HEK293 (cell line): ENCODE data around the gene TSGA10IP.

ENCODE experiments used
- EGR2 ChIP-seq: fragments of 450-650 bp; formaldehyde crosslinking; IDR thresholded peaks from 2 replicates; pipeline ENCODE4 v1.5.1; 2016; ENCODE audit warnings: low read depth, missing biosample characterization, missing genetic modification characterization
- FEZF1 ChIP-seq: fragments of 450-650 bp; formaldehyde crosslinking; IDR thresholded peaks from 2 replicates; pipeline ENCODE4 v1.5.1; 2016; ENCODE audit warnings: missing biosample characterization, missing genetic modification characterization
- KLF1 ChIP-seq: fragments of 450-650 bp; formaldehyde crosslinking; IDR thresholded peaks from 2 replicates; pipeline ENCODE4 v1.5.1; 2016; ENCODE audit warnings: missing biosample characterization, missing genetic modification characterization
- MZF1 ChIP-seq: fragments of 450-650 bp; formaldehyde crosslinking; IDR thresholded peaks from 2 replicates; pipeline ENCODE4 v1.5.1; 2017; ENCODE audit warnings: missing biosample characterization, missing genetic modification characterization, borderline replicate concordance
- OSR2 ChIP-seq: fragments of 450-650 bp; formaldehyde crosslinking; IDR thresholded peaks from 2 replicates; pipeline ENCODE4 v1.5.1; 2016; ENCODE audit warnings: missing biosample characterization, missing genetic modification characterization
- SCRT2 ChIP-seq: fragments of 450-650 bp; formaldehyde crosslinking; IDR thresholded peaks from 2 replicates; pipeline ENCODE4 v1.5.1; 2016; ENCODE audit warnings: missing biosample characterization, missing genetic modification characterization
- TRIM28 ChIP-seq: IDR thresholded peaks from 2 replicates; pipeline ENCODE4 v1.6.1; 2011; ENCODE audit warnings: low read length, control low read depth, borderline replicate concordance
- ZBTB21 ChIP-seq: fragments of 450-650 bp; formaldehyde crosslinking; IDR thresholded peaks from 2 replicates; pipeline ENCODE4 v1.5.1; 2017; ENCODE audit warnings: missing biosample characterization, missing genetic modification characterization
- ZBTB8A ChIP-seq: fragments of 450-650 bp; formaldehyde crosslinking; IDR thresholded peaks from 2 replicates; pipeline ENCODE4 v1.5.1; 2016; ENCODE audit warnings: missing biosample characterization, missing genetic modification characterization
- ZEB2 ChIP-seq: fragments of 450-650 bp; formaldehyde crosslinking; IDR thresholded peaks from 2 replicates; pipeline ENCODE4 v1.5.1; 2016; ENCODE audit warnings: missing biosample characterization, missing genetic modification characterization
- ZNF10 ChIP-seq: fragments of 450-650 bp; formaldehyde crosslinking; IDR thresholded peaks from 2 replicates; pipeline ENCODE4 v1.5.1; 2017; ENCODE audit warnings: missing biosample characterization, missing genetic modification characterization
- ZNF133 ChIP-seq: fragments of 450-650 bp; formaldehyde crosslinking; IDR thresholded peaks from 2 replicates; pipeline ENCODE4 v1.5.1; 2016; ENCODE audit warnings: missing biosample characterization, missing genetic modification characterization
- ZNF148 ChIP-seq: fragments of 450-650 bp; formaldehyde crosslinking; IDR thresholded peaks from 2 replicates; pipeline ENCODE4 v1.5.0; 2017; ENCODE audit warnings: missing biosample characterization, missing genetic modification characterization, borderline replicate concordance
- ZNF155 ChIP-seq: fragments of 450-650 bp; formaldehyde crosslinking; IDR thresholded peaks from 2 replicates; pipeline ENCODE4 v1.5.1; 2016; ENCODE audit warnings: missing biosample characterization, missing genetic modification characterization
- ZNF18 ChIP-seq: fragments of 450-650 bp; formaldehyde crosslinking; IDR thresholded peaks from 2 replicates; pipeline ENCODE4 v1.5.1; 2016; ENCODE audit warnings: missing biosample characterization, missing genetic modification characterization
- ZNF184 ChIP-seq: fragments of 450-650 bp; IDR thresholded peaks from 2 replicates; pipeline ENCODE4 v1.5.1; 2018; ENCODE audit warnings: missing biosample characterization, mild to moderate bottlenecking, missing genetic modification characterization
- ZNF274 ChIP-seq, 2 experiments: fragments of 200-500 bp in 1 of 2; fragments of 450-650 bp in 1 of 2; sonication (Bioruptor generic) in 1 of 2; formaldehyde crosslinking in 1 of 2; IDR thresholded peaks; 2 replicates each; pipeline versions ENCODE4 v1.5.1 to v1.6.1; 2014 to 2016; ENCODE audit warnings: borderline replicate concordance in 1 of 2, inconsistent platforms in 1 of 2, low read length in 1 of 2, missing biosample characterization in 1 of 2, missing genetic modification characterization in 1 of 2
- ZNF366 ChIP-seq: fragments of 450-650 bp; formaldehyde crosslinking; conservative IDR thresholded peaks from 2 replicates; pipeline ENCODE4 v1.5.1; 2016; ENCODE audit warnings: missing biosample characterization, missing genetic modification characterization
- ZNF488 ChIP-seq: fragments of 450-650 bp; formaldehyde crosslinking; IDR thresholded peaks from 2 replicates; pipeline ENCODE4 v1.5.1; 2016; ENCODE audit warnings: missing biosample characterization, missing genetic modification characterization
- ZNF621 ChIP-seq: fragments of 450-650 bp; formaldehyde crosslinking; IDR thresholded peaks from 2 replicates; pipeline ENCODE4 v1.5.1; 2017; ENCODE audit warnings: missing biosample characterization, missing genetic modification characterization
- ZNF629 ChIP-seq: fragments of 450-650 bp; formaldehyde crosslinking; IDR thresholded peaks from 2 replicates; pipeline ENCODE4 v1.5.1; 2017; ENCODE audit warnings: missing biosample characterization, missing genetic modification characterization
- ZNF660 ChIP-seq: fragments of 450-650 bp; IDR thresholded peaks from 2 replicates; pipeline ENCODE4 v1.5.1; 2018; ENCODE audit warnings: missing biosample characterization, mild to moderate bottlenecking, missing genetic modification characterization
- ZNF670 ChIP-seq: fragments of 450-650 bp; formaldehyde crosslinking; IDR thresholded peaks from 2 replicates; pipeline ENCODE4 v1.5.1; 2016; ENCODE audit warnings: missing biosample characterization, missing genetic modification characterization, low read depth
- ZNF701 ChIP-seq: fragments of 450-650 bp; formaldehyde crosslinking; IDR thresholded peaks from 2 replicates; pipeline ENCODE4 v1.5.1; 2016; ENCODE audit warnings: missing biosample characterization, missing genetic modification characterization
- ZNF747 ChIP-seq: fragments of 450-650 bp; formaldehyde crosslinking; IDR thresholded peaks from 2 replicates; pipeline ENCODE4 v1.5.1; 2016; ENCODE audit warnings: missing biosample characterization, missing genetic modification characterization
- ZNF76 ChIP-seq: fragments of 450-650 bp; formaldehyde crosslinking; IDR thresholded peaks from 2 replicates; pipeline ENCODE4; 2016; ENCODE audit warnings: low read depth, missing biosample characterization, missing genetic modification characterization, borderline replicate concordance
- TF ChIP-seq, protein P1 (sequence below): fragments of 450-650 bp; formaldehyde crosslinking; IDR thresholded peaks from 2 replicates; pipeline ENCODE4 v1.5.1; 2016; ENCODE audit warnings: missing biosample characterization, missing genetic modification characterization
- TF ChIP-seq, protein P2 (sequence below): fragments of 450-650 bp; IDR thresholded peaks from 2 replicates; pipeline ENCODE4 v1.5.1; 2018; ENCODE audit warnings: missing biosample characterization, missing genetic modification characterization
- TF ChIP-seq, protein P3 (sequence below): fragments of 450-650 bp; formaldehyde crosslinking; IDR thresholded peaks from 2 replicates; pipeline ENCODE4 v1.5.1; 2016; ENCODE audit warnings: missing biosample characterization, missing genetic modification characterization

The TSGA10IP gene

DNA sequence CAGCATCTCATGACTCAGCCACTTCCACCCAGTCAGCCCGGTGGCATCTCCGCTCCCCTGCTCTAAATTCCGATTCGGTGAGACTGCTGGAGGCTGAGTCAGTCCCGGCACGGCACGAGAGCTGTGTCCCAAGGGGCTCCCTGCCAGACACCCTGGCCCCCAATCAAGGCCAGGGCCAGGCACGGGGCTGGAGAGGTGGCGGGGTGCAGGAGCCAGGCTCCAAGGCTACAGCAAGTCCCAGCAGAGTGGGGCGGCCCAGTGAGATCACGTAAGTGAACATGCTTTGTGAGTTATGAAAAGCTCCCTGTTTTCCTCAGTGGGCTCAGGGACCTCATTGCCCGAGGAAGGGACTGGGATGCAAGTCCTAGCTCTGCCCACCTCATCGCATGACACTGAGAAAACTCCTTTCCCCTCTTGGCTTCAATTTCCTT, 29.4 kb upstream of the TSGA10IP start (continued):
- TF ChIP-seq, protein P1, sequence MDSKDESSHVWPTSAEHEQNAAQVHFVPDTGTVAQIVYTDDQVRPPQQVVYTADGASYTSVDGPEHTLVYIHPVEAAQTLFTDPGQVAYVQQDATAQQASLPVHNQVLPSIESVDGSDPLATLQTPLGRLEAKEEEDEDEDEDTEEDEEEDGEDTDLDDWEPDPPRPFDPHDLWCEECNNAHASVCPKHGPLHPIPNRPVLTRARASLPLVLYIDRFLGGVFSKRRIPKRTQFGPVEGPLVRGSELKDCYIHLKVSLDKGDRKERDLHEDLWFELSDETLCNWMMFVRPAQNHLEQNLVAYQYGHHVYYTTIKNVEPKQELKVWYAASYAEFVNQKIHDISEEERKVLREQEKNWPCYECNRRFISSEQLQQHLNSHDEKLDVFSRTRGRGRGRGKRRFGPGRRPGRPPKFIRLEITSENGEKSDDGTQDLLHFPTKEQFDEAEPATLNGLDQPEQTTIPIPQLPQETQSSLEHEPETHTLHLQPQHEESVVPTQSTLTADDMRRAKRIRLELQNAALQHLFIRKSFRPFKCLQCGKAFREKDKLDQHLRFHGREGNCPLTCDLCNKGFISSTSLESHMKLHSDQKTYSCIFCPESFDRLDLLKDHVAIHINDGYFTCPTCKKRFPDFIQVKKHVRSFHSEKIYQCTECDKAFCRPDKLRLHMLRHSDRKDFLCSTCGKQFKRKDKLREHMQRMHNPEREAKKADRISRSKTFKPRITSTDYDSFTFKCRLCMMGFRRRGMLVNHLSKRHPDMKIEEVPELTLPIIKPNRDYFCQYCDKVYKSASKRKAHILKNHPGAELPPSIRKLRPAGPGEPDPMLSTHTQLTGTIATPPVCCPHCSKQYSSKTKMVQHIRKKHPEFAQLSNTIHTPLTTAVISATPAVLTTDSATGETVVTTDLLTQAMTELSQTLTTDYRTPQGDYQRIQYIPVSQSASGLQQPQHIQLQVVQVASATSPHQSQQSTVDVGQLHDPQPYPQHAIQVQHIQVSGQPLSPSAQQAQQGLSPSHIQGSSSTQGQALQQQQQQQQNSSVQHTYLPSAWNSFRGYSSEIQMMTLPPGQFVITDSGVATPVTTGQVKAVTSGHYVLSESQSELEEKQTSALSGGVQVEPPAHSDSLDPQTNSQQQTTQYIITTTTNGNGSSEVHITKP (tag by site-specific recombination) = peak; percentile 79
- TF ChIP-seq ZNF701 (tag by site-specific recombination) (no peak), ZNF133 (tag by site-specific recombination) (no peak), EGR2 (tag by site-specific recombination) (no peak), ZNF629 (peak; percentile 87), SCRT2 (tag by site-specific recombination) (no peak), ZNF148 (no peak), ZNF10 (tag by site-specific recombination) (no peak), ZNF76 (no peak), ZNF366 (peak; percentile 51), ZNF747 (tag by site-specific recombination) (no peak), ZNF488 (tag by site-specific recombination) (no peak), TRIM28 (no peak), ZNF660 (peak; percentile 65; the same call in 1 of the 2 replicates), ZEB2 (peak; percentile 95), KLF1 (no peak), ZNF18 (tag by site-specific recombination) (no peak), ZNF621 (tag by site-specific recombination) (no peak), ZNF155 (tag by site-specific recombination) (no peak), ZBTB8A (tag by site-specific recombination) (peak; percentile 32; the same call in 1 of the 2 replicates), OSR2 (0 out of 2 replicates have a peak, but pooled peaks have one; percentile 25), FEZF1 (no peak), ZNF670 (tag by site-specific recombination) (no peak), ZNF274 (IDR thresholded peaks at IDR 0.05; ENCODE audit: low read length) (no peak), ZNF274 (tag by site-specific recombination; IDR thresholded peaks at IDR 0.05; ENCODE audit: borderline replicate concordance) (no peak), MZF1 (tag by site-specific recombination) (no peak), ZNF184 (tag by site-specific recombination) (0 out of 2 replicates have a peak, but pooled peaks have one; percentile 30), ZBTB21 (0 out of 2 replicates have a peak, but pooled peaks have one; percentile 56)
- TF ChIP-seq, protein P2, sequence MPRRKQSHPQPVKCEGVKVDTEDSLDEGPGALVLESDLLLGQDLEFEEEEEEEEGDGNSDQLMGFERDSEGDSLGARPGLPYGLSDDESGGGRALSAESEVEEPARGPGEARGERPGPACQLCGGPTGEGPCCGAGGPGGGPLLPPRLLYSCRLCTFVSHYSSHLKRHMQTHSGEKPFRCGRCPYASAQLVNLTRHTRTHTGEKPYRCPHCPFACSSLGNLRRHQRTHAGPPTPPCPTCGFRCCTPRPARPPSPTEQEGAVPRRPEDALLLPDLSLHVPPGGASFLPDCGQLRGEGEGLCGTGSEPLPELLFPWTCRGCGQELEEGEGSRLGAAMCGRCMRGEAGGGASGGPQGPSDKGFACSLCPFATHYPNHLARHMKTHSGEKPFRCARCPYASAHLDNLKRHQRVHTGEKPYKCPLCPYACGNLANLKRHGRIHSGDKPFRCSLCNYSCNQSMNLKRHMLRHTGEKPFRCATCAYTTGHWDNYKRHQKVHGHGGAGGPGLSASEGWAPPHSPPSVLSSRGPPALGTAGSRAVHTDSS (tag by site-specific recombination) = no peak
- TF ChIP-seq, protein P3, sequence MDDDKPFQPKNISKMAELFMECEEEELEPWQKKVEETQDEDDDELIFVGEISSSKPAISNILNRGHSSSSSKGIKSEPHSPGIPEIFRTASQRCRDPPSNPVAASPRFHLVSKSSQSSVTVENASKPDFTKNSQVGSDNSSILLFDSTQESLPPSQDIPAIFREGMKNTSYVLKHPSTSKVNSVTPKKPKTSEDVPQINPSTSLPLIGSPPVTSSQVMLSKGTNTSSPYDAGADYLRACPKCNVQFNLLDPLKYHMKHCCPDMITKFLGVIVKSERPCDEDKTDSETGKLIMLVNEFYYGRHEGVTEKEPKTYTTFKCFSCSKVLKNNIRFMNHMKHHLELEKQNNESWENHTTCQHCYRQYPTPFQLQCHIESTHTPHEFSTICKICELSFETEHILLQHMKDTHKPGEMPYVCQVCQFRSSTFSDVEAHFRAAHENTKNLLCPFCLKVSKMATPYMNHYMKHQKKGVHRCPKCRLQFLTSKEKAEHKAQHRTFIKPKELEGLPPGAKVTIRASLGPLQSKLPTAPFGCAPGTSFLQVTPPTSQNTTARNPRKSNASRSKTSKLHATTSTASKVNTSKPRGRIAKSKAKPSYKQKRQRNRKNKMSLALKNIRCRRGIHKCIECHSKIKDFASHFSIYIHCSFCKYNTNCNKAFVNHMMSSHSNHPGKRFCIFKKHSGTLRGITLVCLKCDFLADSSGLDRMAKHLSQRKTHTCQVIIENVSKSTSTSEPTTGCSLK (tag by site-specific recombination) = no peak
